GM18517 (cell line): ENCODE data around the gene GLDC.

ENCODE experiments used
- ATAC-seq: cut with Tn5 transposase; IDR thresholded peaks from one replicate; pipeline ENCODE4 v1.9.1; 2021; ENCODE audit warnings: mild to moderate bottlenecking, moderate library complexity; ENCODE audit not compliant: unreplicated experiment

GLDC gene

GRCh38 chr9:6525326-6526045, 120.0 kb downstream of the GLDC start:
- ATAC-seq: no peak

GRCh38 chr9:6522263-6522662, 123.3 kb downstream of the GLDC start:
- no peak for ATAC-seq

- ATAC-seq: no peak
These were observed 133.4 kb downstream of the GLDC start for GRCh38 chr9:6512085-6512657.

GRCh38 chr9:6506571-6506970, 139.0 kb downstream of the GLDC start:
- ATAC-seq: no peak

GRCh38 chr9:6502399-6502798, 143.1 kb downstream of the GLDC start:
- no peak for ATAC-seq

GRCh38 chr9:6501526-6502210, 143.9 kb downstream of the GLDC start:
- ATAC-seq: no peak

- no peak for ATAC-seq
These were observed 146.5 kb downstream of the GLDC start for GRCh38 chr9:6498982-6499381.

- ATAC-seq: no peak
These were observed 150.1 kb downstream of the GLDC start for GRCh38 chr9:6495466-6495865.

- ATAC-seq: no peak
These were observed 154.7 kb downstream of the GLDC start for GRCh38 chr9:6490863-6491262.

- no peak for ATAC-seq
These were observed 156.4 kb downstream of the GLDC start for GRCh38 chr9:6489099-6489498.

- no peak for ATAC-seq
These were observed 157.1 kb downstream of the GLDC start for GRCh38 chr9:6488395-6488794.

GRCh38 chr9:6484210-6484609, 161.3 kb downstream of the GLDC start:
- ATAC-seq: no peak
